Sigmoid colon (tissue), 4 donors: ENCODE data around the gene OXT.
"Not testable (repeated sequence)": the region's sequence is repeated elsewhere in the genome, so short reads cannot be mapped to it uniquely, and the experiment has no call there.

Experiments used
- EP300 ChIP-seq, 4 donors: sonication (generic); formaldehyde crosslinking; IDR thresholded peaks; one replicate each; pipeline ENCODE4 v1.6.1; 2017; ENCODE audit warnings: antibody characterized with exemption in 4 of 4
- TF ChIP-seq, protein P1 (sequence below), 4 experiments: fragments of 450-650 bp in 3 of 4; fragments of 200-600 bp in 1 of 4; IDR thresholded peaks; one replicate each; pipeline ENCODE4 v1.5.1; 2016 to 2019; ENCODE audit warnings: antibody characterized with exemption in 4 of 4, mild to moderate bottlenecking in 3 of 4, moderate library complexity in 2 of 4

DNA sequence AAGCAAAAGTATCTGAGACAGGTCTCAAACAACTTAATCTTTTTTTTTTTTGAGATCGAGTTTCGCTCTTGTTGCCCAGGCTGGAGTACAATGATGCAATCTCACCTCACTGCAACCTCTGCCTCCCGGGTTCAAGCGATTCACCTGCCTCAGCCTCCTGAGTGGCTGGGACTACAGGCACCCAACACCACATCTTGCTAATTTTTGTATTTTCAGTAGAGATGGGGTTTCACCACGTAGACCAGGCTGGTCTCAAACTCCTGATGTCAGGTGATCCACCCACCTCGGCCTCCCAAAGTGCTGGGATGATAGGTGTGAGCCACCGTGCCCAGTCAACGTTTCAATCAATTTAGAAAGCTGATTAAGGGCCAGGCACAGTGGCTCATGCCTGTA, 1.8 kb downstream of the OXT start:
- TF ChIP-seq EP300 (IDR thresholded peaks at IDR 0.05), result not testable (repeated sequence)
- TF ChIP-seq, protein P1, sequence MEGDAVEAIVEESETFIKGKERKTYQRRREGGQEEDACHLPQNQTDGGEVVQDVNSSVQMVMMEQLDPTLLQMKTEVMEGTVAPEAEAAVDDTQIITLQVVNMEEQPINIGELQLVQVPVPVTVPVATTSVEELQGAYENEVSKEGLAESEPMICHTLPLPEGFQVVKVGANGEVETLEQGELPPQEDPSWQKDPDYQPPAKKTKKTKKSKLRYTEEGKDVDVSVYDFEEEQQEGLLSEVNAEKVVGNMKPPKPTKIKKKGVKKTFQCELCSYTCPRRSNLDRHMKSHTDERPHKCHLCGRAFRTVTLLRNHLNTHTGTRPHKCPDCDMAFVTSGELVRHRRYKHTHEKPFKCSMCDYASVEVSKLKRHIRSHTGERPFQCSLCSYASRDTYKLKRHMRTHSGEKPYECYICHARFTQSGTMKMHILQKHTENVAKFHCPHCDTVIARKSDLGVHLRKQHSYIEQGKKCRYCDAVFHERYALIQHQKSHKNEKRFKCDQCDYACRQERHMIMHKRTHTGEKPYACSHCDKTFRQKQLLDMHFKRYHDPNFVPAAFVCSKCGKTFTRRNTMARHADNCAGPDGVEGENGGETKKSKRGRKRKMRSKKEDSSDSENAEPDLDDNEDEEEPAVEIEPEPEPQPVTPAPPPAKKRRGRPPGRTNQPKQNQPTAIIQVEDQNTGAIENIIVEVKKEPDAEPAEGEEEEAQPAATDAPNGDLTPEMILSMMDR (IDR thresholded peaks at IDR 0.05), result not testable (repeated sequence)
